HG03139 (cell line): ENCODE measurements around the gene SRRT.
A peak's percentile ranks its signal among the peaks of the same experiment; 100 is the strongest.
"Not testable (repeated sequence)": the region's sequence is repeated elsewhere in the genome, so short reads cannot be mapped to it uniquely, and the experiment has no call there.

ENCODE experiments used
- ATAC-seq: cut with Tn5 transposase; IDR thresholded peaks from one replicate; pipeline ENCODE4 v1.9.1; 2021; ENCODE audit not compliant: unreplicated experiment

The SRRT gene

DNA sequence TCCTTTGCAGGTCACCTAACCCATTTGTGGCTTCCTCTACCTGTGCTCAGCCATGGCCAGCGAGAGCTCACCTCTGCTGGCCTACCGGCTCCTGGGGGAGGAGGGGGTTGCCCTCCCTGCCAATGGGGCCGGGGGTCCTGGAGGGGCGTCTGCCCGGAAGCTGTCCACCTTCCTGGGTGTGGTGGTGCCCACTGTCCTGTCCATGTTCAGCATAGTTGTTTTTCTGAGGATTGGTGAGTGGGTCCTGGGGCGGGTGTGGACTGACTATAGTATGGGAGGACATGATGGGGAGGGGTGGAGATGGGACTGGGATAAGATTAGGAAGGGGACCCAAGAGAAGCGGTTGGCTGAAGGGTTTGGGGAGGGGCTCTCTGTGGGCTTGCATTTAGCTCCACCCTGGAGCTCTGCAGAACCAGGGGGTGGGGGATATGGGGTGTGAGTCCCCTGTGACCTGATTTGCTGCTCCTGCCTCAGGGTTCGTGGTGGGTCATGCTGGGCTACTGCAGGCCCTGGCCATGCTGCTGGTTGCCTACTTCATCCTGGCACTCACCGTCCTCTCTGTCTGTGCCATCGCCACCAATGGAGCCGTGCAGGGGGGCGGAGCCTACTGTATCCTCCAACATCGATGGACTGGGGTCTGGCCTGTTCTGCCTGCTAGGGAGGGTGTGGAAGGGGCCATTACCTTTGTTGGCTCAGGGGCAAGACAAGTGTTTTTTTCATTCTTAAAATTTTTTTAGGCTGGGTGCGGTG, 20.6 kb upstream of the SRRT start:
- ATAC-seq: no peak

DNA sequence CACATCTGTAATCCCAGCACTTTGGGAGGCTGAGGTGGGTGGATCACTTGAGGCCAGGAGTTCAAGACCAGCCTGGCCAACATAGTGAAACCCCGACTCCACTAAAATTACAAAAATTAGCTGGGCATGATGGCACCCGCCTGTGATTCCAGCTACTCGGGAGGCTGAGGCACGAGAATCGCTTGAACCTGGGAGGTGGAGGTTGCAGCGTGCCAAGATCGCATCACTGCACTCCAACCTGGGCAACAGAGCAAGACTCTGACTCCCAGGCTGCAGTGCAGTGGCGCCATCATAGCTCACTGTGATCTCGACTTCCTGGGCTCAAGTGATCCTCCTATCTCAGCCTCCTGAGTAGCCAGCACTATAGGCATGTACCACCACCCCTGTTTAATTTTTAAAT, 20.0 kb upstream of the SRRT start:
- ATAC-seq: not testable (repeated sequence)

DNA sequence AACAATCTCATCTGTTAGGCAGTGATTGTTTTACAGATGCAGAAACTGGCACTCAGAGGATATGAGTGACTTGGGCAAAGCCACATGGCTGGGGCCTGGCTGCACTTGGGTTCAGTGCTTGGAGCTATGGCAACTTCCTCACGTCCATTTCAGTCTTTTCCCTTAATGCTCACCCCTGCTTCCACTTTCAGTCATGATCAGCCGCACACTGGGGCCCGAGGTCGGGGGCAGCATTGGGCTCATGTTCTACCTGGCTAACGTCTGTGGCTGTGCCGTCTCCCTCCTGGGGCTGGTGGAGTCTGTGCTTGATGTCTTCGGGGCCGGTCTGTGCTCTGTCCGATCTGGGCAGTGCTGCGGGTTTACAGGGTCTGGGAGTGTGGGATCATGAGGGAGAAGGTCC, 19.4 kb upstream of the SRRT start:
- ATAC-seq: no peak

DNA sequence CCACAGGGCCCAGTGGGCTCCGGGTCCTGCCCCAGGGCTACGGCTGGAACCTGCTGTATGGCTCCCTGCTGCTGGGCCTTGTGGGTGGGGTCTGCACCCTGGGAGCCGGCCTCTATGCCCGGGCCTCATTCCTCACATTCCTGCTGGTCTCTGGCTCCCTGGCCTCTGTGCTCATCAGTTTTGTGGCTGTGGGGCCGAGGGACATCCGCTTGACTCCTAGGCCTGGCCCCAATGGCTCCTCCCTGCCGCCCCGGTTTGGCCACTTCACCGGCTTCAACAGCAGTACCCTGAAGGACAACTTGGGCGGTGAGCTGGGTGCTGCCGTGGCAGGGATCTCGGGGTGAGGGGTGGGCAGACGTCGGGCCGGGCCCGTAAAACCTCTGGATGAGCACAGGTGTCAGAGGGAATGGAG, 18.0 kb upstream of the SRRT start:
- no peak for ATAC-seq

DNA sequence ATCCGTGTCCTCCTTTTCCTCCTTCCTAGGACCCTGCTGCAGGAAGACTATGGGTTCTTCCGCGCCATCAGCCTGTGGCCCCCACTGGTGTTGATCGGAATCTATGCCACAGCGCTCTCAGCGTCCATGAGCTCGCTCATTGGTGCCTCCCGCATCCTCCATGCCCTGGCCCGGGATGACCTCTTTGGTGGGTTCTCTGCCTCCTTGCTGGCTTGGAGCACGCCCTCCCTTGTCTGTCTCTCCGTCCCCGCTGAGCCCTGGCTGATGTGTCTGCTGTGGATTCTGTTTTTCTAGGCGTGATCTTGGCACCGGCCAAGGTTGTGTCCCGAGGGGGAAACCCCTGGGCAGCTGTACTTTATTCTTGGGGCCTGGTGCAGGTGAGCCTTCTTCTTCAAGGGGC, 15.0 kb upstream of the SRRT start:
- ATAC-seq: no peak

DNA sequence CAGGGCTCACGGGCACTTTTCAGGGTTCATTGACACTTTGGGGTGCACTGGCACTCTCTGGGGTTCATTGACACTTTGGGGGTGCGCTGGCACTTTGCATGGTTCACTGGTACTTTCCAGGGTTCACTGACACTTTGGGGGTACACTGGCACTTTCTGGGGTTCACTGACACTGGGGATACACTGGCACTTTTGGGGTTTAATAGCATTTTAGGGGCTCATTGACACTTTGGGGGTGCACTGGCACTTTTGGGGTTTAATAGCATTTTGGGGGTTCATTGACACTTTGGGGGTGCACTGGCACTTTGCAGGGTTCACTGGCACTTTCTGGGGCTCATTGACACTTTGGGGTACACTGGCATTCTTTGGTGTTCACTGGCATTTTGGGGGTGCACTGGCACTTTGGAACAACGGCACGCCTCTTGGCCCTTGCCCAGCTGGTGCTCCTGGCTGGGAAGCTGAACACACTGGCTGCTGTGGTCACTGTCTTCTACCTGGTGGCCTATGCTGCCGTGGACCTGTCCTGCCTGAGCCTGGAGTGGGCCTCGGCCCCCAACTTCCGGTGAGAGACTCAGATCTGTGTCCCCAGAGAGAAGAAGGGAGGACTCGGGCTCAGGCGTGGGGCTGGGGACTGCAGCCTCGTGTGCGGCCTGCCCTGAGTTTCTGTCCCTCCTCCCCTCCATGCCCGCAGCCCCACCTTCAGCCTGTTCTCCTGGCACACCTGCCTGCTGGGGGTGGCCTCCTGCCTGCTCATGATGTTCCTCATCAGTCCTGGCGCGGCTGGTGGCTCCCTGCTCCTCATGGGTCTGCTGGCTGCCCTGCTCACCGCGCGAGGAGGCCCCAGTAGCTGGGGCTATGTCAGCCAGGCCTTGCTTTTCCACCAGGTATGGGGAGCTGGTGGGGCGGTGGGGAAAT, 13.9 kb upstream of the SRRT start:
- no peak for ATAC-seq

DNA sequence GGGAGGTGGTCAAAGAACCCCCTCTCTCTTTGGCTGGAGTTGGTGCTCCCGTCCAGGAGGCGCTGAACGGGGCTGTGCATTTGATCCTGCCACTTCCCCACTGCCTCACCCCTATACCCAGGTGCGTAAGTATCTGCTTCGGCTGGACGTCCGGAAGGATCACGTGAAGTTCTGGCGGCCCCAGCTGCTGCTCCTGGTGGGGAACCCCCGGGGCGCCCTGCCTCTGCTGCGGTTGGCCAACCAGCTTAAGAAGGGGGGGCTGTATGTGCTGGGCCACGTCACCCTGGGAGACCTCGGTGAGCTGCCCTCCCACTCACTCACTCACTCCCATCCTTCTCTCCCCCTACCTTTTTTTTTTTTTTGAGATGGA, 13.3 kb upstream of the SRRT start:
- no peak for ATAC-seq

DNA sequence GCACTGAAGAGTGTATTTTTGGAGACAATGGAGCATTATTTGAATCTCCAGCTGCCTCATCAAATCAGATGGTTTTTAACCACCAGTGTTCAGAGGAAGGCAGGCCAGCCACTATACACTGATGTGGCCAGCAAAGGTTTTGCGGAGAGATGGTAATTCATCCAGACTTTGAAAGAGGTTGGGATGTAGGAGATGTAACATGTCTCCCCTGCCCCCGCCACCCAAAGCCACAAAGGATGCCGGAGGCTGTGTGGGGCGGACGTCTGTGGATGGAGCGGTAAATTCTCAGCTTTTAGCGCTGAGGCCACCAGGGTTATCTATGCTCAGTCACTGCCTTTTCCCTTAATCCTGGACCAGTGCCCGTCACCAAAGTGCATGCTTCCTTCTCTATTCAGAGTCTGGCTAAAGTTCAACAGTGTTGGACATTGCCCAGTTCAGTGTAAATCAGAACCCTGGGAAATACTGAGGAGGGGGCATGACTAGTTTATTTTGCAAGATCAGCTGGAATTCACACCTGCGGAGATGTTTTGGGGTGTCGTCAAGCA, 11.4 kb upstream of the SRRT start:
- ATAC-seq: no peak

DNA sequence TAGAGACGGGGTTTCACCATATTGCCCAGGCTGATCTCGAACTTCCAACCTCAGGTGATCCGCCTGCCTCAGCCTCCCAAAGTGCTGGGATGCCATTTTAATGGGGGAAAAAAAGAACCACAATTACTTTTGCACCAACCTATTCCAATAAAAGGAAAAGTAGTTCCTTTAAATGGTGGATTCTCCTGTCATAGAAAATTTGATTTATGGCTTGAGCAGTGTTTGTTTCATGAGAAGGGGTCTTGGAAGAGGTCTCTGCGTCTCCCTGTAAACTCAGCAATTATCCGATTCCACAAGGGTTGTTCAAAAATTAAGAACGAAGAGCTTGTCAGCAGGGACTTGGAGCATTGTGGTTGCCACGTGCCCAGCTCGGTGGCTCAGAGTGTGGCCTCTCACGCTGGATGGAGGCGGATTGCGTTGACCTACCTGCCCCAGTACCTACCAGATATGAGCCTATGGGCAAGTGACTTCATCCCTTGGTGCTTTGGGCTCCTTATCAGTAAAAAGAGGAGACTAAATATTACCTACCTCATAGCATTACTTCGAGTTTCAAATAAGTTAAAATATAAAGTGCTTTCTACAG, 10.5 kb upstream of the SRRT start:
- ATAC-seq: no peak

DNA sequence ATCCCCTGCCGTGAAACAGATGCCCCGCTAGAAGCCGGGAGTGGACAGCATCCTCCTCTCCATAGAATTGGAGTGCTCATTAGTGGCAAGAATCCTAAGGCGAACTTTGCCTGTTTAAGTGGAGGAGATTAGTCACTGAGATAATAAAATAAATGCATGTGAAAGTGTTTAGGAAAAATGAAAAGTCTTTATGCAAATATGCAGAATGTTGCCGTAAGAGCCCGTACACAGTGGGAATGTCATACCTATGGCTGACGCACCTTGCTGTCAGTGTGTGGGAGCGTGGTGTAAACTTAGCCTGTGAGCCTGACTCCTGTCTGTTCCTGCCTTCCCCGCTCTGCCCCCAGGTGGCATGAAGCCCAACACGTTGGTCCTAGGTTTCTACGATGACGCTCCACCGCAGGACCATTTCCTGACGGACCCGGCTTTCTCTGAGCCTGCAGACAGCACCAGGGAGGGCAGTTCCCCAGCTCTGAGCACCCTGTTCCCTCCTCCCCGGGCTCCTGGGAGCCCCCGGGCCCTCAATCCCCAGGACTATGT, 9.5 kb upstream of the SRRT start:
- ATAC-seq: no peak

DNA sequence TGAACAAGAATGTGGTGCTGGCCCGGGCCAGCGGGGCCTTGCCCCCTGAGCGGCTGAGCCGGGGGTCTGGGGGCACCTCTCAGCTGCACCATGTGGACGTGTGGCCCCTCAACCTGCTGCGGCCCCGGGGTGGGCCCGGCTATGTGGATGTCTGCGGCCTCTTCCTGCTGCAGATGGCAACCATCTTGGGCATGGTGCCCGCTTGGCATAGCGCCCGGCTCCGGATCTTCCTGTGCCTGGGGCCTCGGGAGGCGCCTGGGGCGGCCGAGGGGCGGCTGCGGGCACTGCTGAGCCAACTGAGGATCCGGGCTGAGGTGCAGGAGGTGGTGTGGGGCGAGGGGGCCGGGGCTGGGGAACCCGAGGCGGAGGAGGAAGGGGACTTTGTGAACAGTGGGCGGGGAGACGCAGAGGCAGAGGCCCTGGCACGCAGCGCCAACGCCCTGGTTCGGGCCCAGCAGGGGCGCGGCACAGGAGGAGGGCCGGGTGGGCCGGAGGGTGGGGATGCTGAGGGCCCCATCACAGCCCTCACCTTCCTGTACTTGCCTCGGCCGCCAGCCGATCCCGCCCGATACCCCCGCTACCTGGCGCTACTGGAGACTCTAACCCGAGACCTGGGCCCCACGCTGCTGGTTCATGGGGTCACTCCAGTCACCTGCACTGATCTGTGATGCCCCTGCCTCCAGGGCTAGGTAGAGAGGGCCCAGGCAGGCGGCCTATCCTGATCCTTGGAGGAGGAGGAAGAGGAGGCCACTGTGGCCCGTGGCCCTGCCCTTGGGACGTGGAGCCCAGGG, 8.8 kb upstream of the SRRT start:
- no peak for ATAC-seq

DNA sequence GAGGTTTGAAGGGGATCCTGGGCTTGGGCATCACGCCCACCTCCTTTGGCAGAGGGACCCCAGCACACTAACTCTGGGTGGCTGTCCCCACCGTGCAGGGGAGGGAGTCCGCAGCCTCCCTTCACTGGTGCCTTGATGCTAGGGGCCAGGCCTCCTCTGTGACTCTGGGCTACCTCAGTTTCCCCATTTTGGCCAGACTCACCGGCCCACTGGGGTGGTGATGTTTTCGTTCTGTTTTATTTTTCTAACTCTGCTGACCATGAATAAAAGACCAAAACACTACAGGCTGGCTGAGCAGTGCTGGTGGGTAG, 8.2 kb upstream of the SRRT start:
- ATAC-seq: no peak

DNA sequence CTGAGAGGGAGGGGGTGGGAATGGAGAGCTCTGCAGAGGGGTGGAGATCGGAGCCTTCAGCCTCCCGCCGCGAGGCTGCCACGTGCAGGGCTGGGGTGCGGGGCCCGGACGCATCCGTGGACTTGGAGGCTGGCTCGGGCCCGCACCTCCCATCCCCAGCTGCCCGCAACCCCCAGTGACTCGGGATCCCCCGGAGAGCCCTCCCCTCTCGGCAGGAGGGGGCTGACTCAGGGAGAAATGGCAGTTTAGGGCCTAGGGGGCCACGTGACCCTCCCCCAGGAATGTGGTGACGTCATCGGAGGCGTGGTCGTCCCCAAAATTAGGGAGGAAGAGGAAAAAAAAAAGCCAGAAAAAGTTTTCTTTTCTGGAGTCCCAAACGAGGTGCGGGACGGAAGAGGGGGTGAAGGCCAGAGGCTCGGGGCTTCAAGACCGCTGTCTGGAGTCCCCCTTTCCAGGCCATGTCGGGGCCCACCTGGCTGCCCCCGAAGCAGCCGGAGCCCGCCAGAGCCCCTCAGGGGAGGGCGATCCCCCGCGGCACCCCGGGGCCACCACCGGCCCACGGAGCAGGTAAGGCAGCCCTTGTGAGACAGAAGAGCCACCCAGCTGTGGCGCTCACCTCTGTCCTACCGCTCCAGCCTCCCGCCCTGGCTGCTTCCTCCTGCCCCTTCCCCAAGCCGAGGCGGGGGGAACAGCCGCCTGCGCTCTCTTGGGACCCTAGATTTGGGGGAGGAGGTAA, 7.7 kb upstream of the SRRT start, which contains the start of gene TRIP6:
TRIP6 (plus strand) TSS at position 348 of the 736 bp plus-strand sequence; CDS start at position 459, 111 bp downstream.
- ATAC-seq: no peak

DNA sequence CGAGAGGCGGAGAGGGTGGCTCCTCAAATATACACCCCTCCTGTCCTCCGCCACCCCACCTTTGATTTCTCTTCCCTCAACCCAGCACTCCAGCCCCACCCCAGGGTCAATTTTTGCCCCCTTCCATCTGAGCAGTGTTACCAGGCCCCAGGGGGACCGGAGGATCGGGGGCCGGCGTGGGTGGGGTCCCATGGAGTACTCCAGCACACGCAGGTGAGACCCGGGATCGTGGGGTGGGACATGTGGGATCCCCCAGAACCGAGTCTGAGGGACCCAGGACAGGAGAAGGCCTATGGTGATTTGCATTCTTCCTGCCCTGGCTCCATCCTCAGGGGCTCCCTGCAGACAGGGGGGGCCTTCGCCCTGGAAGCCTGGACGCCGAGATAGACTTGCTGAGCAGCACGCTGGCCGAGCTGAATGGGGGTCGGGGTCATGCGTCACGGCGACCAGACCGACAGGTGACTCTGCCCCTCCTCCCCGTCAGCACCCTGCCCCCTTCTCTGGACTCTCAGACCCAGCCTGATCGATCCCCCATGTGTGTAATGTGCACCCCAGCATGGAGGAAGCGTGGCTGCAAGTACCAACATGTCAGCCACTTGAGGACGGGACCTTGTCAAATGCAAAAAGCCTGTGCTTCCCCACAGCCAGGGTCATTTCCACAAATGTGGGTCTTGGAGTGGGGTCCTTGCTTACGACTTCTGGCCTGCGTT, 7.0 kb upstream of the SRRT start:
- ATAC-seq: no peak

DNA sequence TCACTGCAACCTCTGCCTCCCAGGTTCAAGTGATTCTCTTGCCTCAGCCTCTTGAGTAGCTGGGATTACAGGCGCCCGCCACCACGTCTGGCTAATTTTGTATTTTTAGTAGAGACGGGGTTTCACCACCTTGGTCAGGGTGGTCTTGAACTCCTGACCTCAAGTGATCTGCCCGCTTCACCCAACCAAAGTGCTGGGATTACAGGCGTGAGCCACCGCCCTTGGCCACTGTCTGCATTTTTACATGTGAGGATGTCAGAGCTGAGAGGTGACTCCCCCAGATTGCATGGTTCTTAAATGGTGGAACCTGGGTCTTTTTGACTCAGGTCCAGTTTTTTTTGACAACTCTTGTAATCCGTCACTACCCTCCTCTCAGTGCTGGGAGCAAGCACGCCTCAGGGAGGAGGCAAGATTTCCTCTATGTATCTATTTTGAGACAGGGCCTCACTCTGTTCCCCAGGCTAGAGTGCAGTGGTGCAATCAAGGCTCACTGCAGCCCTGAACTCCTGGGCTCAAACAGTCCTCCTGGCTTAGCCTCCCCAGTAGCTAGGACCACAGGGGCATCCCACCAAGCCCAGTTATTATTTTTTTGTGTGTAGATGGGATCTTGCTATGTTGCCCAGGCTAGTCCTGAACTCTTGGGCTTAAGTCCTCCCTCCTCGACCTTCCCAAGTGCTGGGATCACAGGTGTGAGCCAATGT, 1.2 kb upstream of the SRRT start:
- no peak for ATAC-seq

DNA sequence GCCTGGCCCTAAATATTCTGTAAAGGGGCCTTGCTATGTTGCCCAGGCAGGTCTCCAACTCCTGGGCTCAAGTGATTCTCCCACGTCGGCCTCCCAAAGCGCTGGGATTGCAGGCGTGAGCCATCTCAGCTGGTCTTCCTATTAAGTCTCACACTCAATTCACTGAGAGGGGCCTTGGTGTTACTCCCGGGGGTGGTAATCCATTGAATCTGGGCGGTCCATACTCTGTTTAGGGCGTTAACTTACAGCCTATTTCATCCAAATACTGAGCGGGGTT, 665 bp upstream of the SRRT start:
- no peak for ATAC-seq

DNA sequence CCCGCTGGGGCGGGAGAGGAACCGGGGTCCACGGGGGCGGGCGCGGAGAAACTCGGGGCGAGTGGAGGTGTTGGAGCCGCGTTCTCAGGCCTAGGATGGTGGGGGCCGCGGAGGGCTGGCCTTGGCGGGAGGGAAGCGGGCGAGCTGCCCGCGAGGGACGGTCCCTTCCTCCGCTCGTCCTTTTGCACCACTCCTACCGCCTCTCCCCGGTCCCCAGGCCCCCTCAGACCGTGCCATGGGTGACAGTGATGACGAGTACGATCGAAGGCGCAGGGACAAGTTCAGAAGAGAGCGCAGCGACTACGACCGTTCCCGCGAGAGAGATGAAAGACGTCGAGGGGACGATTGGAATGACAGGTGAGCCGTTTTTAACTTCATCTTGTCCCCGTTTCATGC, 451 bp downstream of the SRRT start:
- peak; percentile 26 for ATAC-seq

DNA sequence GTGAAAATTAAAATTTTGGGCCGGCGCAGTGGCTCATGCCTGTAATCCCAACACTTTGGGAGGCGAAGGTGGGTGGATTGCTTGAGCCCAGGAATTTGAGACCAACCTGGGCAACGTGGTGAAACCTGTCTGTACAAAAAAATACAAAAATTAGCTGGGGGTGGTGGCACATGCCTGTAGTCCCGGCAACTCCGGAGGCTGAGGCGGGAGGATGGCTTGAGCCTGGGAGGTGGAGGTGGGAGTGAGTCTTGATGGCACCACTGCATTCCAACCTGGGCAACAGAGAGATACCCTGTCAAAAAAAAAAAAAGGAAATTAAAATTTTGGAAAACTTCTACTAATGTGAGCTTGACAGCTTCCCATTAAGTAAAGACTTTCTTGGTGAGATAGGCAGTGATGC, 3.1 kb downstream of the SRRT start:
- ATAC-seq: no peak

DNA sequence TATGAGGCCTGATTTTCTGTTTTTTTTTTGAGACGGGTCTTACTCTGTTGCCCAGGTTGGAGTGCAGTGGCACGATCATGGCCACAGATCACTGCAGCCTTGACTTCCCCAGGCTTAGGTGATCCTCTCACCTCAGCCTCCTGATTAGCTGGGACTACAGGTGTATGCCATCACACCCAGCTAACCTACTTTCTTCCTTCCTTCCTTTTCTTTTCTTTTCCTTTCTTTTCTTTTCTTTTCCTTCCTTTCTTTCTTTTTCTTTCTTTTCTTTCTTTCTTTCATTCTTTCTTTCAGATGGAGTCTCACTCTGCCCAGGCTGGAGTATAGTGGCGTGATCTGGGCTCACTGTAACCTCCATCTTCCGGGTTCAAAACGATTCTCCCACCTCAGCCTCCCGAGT, 3.8 kb downstream of the SRRT start:
- ATAC-seq: no peak
